Stimulated activated CD8-positive, alpha-beta memory T cell treated with anti-CD3 and anti-CD28 coated beads, Interleukin-7, amount 100 ng/mL, for 4 hours (primary cell): ENCODE results near the gene OR1F1.
"Not testable (repeated sequence)": the region's sequence is repeated elsewhere in the genome, so short reads cannot be mapped to it uniquely, and the experiment has no call there.

Source experiments
- DNase-seq, 2 donors: peaks; one replicate each; pipeline ENCODE4 v3.0.0-alpha.2; 2020; ENCODE audit warnings: low read depth in 2 of 2

OR1F1 gene

DNA sequence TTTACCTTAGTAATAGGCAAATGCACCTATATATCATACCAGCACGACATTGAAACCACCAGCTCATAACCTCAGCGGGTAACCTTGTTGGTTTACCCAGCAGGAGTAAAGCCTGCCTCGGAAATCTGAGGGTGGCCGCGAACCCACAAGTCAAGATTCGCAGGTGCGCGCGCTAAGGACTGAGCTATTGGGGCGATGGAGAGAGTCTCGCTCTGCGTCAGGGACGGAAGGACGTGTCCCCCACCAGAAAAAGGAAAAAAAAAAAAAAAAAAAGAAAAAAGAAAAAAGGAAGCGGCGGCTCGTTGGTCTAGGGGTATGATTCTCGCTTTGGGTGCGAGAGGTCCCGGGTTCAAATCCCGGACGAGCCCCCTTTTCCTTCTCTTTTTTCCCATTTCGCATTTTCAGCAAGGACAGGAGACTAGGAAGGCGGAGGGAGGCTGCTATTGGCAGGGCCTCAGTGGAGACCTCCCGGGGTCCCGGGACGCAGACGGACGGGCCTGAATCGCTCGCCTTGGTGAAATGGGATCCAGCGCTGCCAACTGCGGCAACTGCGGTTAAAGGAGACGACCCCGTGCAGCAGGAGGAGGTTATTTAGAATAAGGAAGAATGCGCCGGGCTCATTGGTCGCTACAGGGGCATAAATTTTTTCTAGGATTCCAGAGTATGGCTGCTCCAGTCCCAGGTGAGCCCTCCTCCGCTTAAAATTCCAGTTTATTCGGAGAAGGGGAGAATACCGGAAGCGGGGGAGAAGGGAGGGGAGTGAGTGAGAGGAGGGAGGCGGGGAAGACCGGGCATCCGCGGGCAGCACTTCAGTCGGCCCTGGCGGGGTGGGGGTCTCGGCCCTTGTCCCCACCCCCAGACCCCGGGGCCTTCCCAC lies at the start of gene OR1F1:
OR1F1 (plus strand) TSS at position 407 of the 877 bp plus-strand sequence.
- peak in 1 of 2 donors; percentile 36 for DNase-seq

DNA sequence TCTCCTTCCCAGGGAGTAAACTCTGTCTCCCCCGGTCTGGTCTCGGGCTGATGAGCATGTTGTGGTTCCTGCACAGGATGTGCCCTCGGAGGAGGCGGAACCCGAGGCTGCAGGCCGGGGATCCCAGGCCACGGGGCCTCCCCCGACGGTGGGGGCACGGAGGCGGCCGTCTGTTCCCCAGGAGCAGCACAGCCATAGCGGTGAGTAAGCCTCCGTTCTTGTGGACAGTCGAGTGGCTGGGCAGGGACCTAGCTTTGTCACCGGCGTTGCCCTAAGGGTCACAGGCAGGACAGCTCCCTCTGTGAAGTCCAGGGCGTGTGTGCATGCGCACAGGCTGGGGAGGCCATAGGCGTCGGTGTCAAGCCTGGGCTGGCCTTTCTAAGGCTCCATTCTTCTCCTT lies 49.7 kb upstream of the OR1F1 start:
- no peak for DNase-seq

DNA sequence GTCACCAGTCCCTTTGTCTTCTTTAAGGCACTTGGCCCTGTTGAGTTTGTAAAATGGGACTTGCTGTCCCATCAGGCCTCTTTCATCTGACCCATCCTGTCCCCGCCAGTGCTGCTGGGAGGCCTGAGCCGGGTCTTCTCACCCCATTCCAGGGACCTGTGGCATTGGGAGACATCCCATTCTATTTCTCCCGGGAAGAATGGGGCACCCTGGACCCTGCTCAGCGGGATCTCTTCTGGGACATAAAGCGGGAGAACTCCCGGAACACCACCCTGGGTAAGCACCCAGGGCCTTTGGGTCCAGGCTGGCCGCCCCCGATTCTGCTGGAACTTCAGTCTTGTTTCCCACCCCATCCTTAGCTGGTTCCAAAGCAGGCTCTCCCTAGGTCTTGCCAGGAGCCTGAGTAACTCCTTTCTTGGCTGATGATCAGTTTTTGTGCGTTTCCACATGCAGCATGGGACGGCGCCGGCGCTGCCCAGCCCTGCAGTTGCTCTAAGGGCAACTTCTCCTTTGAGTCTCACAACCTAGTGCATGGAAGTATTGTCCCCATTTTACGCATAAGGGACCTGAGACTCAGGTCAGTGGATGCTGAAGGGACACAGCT lies 49.1 kb upstream of the OR1F1 start:
- no peak for DNase-seq

DNA sequence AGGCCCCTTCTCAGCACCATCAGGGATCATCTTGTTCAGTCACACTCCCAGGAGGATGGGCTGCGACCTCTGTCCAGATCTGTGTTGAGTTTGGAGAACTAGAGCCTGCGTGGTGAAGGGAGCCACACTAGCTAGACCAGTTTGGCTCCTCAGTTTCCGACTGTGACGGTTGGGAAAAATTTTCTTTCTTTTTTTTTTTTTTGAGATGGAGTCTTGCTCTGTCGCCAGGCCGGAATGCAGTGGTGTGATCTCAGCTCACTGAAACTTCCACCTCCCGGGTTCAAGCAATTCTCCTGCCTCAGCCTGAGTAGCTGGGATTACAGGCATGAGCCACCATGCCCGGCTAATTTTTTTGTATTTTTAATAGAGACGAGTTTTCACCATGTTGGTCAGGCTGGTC lies 48.4 kb upstream of the OR1F1 start:
- DNase-seq, result not testable (repeated sequence)

DNA sequence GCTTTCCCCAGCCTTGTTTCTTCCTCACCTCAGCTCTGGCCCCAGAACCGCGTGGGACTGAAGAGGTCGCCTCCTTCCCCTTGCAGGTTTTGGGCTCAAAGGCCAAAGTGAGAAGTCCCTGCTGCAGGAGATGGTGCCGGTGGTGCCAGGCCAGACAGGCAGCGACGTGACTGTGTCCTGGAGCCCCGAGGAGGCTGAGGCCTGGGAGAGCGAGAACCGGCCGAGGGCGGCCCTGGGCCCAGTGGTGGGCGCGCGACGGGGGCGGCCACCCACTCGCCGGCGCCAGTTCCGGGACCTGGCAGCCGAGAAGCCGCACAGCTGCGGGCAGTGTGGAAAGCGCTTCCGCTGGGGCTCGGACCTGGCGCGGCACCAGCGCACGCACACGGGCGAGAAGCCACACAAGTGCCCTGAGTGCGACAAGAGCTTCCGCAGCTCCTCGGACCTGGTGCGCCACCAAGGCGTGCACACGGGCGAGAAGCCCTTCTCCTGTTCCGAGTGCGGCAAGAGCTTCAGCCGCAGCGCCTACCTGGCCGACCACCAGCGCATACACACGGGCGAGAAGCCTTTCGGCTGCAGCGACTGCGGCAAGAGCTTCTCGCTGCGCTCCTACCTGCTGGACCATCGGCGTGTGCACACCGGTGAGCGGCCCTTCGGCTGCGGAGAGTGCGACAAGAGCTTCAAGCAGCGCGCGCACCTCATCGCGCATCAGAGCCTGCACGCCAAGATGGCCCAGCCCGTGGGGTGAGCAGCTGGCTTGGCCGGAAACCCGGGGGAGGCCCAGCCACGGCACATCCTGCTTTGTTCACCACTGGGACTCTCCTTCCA lies 47.2 kb upstream of the OR1F1 start:
- DNase-seq, result no peak

DNA sequence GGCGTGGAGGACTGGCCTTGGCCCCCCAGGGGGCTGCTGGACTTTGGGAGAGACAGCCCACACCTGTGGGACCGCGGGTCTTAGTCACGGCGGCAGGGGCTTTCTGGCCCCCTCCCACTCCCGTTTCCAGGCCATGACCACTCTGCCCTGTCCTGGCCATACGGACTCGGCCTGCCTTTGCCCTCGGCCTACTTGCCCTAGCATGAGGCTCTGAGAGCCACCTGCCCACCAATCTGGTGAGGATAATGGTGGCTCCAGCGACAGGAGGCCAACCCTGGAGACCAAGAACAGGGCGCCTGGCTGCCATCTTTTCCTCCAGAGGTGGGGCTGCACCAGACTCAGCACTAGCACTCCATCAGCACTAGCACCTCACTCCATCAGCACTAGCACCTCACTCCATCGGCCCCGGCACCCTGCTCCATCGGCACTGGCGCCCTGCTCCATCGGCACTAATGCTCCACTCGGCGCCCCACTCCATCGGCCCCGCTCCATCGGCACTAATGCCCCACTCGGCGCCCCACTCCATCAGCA lies 46.2 kb upstream of the OR1F1 start:
- no peak for DNase-seq

DNA sequence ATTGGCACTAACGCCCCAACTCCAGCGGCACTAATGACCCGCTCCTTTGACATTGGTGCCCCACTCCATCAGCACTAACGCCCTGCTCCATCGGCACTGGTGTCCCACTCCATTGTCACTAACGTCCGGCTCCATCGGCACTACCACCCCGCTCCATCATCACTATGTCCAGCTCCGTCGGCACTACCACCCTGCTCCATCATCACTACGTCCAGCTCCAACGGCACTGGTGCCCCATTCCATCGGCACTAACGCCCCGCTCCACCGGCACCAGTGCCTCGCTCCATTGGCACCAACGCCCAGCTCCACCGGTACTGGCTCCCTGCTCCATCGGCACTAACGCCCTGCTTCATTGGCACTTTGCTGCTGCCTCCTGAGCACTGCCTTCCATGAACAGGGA lies 45.7 kb upstream of the OR1F1 start:
- no peak for DNase-seq

DNA sequence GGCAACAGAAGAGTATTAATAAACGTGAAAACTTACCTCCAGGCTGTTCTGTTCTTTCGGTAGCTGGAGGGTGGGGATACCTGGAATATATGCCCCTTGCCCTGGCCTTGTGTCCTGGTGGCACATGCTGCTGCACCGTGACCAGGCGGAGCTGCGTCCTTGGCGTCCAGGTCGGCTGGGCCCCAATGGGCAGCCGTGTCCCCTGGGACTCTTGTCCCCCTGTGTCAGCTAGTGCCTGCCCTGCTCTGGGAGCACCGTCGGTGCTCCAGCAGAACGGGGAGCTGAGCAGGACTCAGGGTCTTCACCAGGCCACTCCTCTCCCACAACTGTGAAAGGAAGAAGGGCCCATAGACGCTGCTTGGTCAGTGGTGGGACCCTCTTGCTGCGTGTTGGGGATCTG lies 45.2 kb upstream of the OR1F1 start:
- no peak for DNase-seq

DNA sequence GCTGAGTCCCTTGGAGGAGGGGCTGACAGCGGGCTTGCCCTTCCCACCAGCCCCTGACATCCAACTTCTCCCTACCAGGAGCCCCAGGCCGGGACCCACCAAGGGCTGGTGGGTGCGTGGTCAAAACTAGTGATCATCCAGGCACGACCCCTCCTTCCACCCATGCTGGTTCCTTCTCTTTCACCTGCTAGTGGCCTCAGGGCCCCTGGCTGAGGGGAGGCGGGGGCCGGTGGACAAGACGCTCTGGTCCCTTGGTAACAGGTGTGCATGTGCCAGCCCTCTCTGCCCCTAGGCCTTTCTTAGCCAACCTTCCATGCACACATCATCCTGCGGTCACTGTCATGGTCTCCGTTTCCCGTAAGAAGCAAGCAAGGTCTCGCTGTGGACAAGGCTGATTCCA lies 44.8 kb upstream of the OR1F1 start:
- no peak for DNase-seq

DNA sequence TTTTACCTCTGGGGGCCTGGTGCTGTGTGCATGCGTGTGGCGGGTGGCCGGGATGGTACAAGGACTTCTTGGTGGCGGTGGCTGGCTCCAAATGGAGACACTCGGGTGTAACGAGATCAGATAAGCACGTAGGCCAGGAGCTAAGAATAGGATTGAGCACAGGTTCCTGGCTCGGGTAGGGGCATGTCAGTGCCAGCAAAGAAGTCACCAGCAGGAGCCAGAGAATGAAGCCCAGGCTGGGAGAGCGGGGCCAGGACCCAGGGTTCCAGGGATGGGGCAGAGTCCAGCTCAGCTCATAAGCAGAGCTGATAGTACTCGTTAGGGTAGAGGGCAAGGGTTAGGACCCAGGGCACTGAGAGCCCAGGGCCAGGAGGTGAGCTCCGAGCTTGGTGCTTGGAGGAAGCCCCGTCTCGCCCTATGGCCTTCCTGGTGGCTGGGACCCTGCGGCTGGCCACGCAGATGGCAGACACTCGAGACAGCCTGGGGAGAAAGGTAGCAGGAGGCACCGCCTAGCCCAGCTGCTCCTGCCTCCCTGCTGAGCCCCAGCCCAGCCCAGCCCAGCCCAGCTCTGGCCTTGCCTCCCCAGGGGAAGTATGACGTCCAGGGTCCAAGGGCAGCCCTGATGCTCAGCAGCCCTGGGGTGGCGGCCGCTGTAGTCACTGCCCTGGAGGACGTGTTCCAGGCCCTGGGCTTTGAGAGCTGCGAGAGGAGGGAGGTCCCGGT lies 44.2 kb upstream of the OR1F1 start:
- DNase-seq, result no peak

DNA sequence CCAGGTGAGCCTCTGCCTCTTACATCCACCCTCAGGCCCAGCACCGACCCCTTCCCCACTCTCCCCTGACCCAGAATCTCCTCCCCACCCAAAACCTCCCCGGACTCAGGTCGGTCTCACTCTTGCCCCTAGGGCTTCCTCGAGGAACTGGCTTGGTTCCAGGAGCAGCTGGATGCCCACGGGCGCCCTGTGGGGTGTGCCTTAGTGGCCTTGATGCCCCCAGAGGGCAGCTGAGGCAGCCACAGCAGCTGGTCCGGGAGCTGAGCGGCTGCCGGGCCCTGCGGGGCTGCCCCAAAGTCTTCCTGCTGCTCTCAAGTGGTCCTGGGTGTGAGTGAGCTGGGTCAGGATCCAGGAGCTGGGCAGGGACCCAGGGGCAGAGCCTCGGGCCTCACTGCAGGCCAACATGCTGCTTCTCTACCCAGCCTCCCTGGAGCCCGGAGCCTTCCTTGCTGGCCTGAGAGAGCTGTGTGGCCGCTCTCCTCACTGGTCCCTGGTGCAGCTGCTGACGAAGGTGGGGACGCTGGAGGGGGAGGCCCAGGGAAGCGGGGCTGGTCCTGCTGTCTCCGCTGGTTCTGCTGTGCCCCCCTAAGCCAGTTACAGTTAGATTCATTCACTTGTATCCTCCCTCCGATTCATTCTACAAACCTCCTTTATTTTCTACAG lies 43.6 kb upstream of the OR1F1 start:
- DNase-seq, result no peak

DNA sequence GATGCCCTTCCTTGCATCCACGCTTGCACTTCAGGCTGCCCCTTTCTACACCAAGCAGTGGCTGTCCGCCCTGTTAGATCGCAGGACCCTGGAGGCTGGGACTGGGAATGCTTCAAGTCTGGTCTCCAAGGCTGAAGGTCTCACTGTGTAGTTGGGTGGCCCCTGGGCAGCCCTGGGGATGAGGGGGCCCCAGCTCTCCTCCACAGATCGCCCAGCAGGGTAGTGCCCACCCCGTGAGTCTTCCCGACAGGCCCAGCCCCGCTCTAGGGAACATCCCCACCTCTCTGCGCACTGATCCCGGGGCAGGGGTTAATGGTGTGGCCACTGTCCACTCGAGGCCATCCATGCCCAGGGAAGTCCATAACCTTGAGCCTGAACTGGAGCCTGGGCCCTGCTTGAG lies 42.9 kb upstream of the OR1F1 start:
- DNase-seq, result no peak

DNA sequence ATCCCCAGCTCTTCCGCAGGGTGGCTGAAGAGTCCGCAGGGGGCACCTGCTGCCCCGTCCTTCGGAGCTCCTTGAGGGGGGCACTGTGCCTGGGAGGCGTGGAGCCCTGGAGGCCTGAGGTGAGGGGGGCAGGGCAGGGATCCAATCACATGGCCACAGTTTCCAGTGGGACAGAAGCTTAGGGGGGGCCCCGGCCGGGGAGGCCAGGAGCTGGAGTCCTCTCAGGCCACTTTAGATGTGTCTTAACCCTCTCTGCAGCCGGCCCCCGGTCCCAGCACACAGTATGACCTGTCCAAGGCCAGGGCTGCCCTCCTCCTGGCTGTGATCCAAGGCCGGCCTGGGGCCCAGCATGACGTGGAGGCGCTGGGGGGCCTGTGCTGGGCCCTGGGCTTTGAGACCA lies 42.3 kb upstream of the OR1F1 start:
- no peak for DNase-seq

DNA sequence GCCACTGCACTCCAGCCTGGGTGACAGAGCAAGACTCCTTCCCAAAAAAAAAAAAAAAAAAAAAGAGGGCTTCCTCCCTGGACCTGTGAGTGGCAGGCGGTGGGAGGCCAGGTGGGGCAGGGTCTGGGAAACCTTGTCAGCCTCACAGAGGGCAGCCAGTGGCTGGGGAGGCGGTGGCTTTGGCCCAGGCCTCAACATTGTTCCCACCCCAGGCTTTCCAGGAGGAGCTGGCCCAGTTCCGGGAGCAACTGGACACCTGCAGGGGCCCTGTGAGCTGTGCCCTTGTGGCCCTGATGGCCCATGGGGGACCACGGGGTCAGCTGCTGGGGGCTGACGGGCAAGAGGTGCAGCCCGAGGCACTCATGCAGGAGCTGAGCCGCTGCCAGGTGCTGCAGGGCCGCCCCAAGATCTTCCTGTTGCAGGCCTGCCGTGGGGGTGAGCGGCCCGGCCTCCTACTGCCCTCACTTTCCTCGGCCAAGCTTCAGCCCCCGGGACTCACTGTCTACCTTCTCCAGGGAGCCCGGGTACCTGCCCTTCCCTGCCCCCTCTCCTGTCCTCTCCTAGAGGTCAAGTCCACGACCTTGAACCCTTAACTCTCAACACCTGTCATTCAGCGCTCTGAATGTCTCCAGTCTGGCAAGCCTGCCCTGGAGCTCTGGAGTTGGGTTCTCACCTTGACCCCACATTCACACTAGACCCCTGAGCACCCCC lies 40.8 kb upstream of the OR1F1 start:
- no peak for DNase-seq

DNA sequence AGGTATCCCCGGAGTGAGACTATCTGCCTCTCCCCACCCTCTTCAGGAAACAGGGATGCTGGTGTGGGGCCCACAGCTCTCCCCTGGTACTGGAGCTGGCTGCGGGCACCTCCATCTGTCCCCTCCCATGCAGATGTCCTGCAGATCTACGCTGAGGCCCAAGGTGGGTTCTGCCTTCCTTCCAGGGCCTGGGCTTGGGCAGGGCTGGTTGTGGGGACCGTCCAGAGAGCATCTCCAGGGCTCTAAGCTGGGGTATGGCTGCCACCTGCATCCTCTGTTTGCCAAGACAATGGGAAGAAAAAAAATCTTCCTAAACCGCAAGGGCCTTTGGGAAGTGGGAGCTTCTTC lies 40.3 kb upstream of the OR1F1 start:
- DNase-seq, result no peak

DNA sequence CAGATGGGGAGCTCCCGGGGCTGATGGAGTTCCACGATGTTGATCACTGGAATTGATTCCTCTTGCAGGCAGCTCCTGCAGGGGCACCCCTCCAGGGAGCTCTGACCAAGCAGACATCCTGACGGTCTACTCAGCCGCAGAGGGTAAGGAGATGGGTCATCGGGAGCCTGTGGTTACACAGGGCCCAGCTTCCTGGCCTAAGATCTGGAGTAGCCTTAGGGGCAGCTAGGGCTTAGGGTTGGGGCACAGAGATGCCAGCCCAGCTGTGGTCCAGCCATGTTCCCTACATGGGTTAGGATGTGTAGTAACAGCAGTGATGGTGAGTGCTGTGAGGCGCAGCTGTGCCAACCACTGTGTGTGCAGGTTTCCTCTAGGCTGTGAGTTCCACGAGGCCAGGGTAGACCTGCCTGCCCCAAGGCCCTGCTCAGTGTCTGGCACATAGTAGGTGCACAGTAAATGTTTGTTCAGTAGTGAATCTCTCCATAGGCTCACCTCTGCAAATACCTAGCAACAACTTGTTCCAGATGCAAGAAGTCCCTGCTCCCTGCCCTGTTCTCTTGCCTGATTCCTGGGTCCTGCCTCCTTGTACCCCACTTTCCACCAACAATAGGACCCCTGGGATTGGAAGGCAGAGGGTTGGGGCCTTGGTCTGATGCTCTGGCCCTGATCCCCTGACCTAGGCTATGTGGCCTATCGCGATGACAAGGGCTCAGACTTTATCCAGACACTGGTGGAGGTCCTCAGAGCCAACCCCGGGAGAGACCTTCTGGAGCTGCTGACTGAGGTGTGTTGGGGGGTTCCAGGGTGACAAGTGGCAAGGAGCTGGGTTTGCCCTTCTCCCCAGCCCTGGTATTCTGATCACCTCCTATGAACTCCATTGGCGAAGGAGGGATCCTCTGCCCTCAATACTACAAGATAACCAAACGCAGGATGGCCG lies 39.5 kb upstream of the OR1F1 start:
- DNase-seq, result no peak

DNA sequence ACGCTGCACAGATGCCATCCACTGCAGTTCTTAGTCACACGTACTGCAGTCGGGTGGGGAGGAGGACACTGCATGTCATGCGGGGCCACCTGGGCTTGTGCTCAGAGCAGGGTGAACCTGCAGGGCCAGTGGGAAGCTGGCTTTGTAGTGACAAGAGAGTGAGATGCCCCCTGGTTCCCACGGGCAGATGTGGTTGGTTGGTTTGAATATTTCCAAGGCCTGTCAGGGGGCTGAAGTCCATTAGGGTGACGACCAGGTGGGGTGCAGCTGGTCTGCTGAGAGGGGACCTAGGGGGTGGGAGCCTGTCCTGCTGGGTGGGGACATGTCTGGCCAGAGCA lies 38.8 kb upstream of the OR1F1 start:
- no peak for DNase-seq

DNA sequence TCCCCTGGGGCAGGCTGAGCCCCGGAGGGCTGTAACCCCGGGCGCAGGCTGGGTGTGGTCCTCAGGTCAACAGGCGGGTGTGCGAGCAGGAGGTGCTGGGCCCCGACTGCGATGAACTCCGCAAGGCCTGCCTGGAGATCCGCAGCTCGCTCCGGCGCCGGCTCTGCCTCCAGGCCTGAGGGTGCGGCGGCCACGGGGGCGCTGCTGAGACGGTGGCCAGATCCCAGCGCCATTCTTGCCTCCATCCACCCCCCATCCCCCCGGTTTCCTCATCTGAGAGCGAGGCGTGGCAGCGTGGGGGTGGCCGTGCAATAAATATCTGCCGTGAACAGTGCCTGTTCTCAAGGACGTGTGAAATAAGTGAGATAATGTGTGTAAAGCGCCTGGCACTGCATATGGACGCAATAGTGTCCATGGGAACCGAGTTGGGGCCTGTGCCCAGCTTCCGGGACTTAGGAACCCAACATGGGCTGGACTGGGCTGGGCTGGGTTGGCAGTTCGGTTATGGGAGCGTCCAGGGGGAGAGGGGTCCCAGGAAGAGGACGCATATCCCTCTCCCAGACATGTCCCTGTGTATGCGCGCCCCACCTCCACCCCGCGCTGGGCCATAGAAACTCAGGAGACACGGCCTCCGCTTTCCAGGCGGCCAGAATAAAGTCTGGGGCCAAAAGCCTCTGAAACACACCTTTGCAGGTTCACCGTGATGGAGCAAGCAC lies 38.2 kb upstream of the OR1F1 start:
- DNase-seq, result peak in 1 of 2 donors; percentile 45
